ENCODE data around the gene TMEM242. TPM values are rescaled to one million over a fixed set of nuclear protein-coding genes. Genes with fewer than 3 reads are reported as not detected.

Gene TMEM242
- total RNA-seq, 4 donors from 2014 or later, result 5.4 to 9.8 (median 6.0) TPM

DNA sequence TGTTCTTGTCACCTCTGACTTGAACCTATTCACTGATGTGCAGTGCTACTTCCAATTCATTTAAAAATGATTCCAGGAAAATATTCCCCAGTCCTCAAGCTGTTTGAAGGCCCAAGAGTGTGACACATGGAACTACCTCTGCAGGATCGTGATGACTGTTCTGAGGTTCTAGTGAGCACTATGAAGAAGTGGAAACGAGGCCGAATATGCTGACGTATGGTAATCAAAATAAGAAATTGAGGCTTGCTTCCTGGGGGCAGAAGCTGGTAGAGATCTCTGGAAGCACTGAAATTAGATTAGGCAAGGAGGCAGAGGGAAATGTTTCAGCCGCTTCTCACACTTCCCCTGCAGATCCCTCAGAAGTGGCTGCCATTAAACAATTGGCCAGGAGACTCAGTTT is 15.7 kb downstream of the TMEM242 start:
- TF ChIP-seq CTCF (IDR thresholded peaks at IDR 0.05; ENCODE audit: low read depth), result no peak

DNA sequence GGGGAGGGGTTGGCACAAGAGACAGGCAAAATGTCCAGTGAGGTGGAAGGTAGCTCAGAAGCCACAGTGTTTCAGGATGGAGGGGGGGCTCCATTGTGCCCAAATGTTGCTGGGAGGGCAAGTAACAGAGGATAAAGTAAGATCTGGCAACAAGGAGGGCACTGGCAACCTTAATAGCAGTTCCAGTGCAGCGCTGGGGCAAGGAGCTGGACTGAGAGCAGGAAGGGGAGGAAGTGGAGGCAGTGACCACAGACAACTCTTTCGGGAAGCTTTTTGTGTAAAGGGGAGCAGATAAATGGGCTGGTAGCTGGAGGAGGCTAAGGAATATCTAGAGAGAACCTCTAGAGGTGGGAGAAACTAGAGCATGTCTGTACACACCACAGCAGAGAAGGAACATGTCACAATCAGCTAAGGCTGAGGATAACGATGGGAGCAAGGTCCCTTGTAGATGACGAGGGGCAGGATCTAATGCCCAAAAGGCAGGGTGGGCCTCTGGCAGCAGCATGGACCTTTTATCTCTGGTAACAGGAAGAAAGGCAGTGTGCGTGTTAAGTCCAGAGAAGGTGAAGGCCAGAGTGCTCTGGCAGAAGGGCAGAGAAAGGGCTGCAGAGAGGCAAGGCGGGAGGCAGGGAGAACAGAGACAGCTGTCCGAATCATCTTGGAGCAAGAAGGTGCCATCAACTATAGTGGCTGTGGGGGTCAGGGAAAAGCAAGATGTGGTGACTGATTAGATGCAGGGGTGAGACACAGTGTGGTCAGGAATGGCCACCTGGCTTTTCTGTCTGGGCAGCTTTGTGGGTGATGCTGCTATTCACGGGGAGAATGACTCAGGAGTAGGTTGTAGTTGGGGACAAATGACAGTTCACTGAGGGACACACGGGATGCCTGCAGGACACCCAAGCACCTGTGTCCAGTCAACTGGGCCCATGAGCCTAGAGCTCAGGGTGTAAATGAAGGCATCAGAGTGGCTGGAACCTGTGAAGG is 17.4 kb downstream of the TMEM242 start:
- TF ChIP-seq CTCF (IDR thresholded peaks at IDR 0.05; ENCODE audit: low read depth), result no peak

GRCh38 chr6:157304899-157305663 is 18.2 kb downstream of the TMEM242 start:
- no peak for TF ChIP-seq CTCF (IDR thresholded peaks at IDR 0.05; ENCODE audit: low read depth)

- TF ChIP-seq CTCF (IDR thresholded peaks at IDR 0.05; ENCODE audit: low read depth), result no peak
Measured at GRCh38 chr6:157302736-157303135, 20.6 kb downstream of the TMEM242 start.

DNA sequence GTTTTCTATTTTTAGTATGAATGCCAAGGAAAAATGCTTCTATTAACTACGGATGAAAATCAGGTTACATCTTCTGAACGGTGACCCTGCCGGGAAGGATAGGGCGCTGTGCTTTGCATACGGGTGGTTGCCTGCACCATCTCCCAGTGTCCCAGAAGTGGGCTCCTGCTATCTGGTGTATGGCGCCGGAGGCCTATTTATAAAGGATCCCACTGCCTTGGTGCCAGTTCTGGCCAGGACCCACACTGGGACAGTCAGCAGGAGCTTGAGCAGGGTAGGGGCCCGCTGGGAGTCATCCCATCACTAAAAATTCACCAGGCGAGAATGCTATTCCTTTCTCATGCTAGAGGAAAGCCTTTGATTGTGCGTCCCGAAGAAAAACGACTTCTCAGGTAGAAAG is 22.9 kb downstream of the TMEM242 start:
- TF ChIP-seq CTCF (IDR thresholded peaks at IDR 0.05; ENCODE audit: low read depth), result no peak

DNA sequence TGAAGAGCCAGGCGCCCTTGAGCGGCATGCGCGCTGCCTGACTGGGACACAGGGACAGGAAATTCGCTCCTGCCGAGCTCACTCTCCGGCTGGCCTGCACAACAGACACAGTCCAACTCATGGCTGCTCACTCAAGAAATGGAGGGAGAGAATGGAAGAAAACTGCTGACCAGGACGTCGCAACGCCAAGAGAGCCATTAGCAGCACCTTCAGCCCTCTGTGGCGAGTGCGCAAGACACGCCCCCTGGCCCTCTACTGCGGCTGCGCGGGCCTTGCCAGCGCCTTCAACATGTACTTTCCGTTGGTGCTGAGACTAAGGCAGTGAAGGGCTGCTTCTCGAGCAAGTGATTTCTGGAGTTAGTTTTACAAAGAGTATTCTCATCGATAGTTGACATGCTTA is 23.3 kb downstream of the TMEM242 start:
- TF ChIP-seq CTCF (IDR thresholded peaks at IDR 0.05; ENCODE audit: low read depth), result no peak

GRCh38 chr6:157298216-157298724 is 25.0 kb downstream of the TMEM242 start:
- TF ChIP-seq CTCF (IDR thresholded peaks at IDR 0.05; ENCODE audit: low read depth), result no peak
